K562 (cell line): ENCODE data around the gene CEP70. TPM values are rescaled to one million over a fixed set of nuclear protein-coding genes. Genes with fewer than 3 reads are reported as not detected.

ENCODE experiments used
- ATAC-seq: fragments of 200-7000 bp; cut with Tn5 transposase; 3 replicates; pipeline ENCODE4 v1.9.1; 2020; ENCODE audit warnings: moderate library complexity
- BruUV-seq: library from RNA; stranded (reverse); fragments of 400-500 nt; replicated peaks from 2 replicates; lab custom pipeline; 2021; lab: Mats Ljungman, UMichigan
- CTCF ChIA-PET: fragments of 300-600 bp; formaldehyde crosslinking; extraction: SDS; loops from one replicate; lab custom pipeline; 2021; ENCODE audit warnings: low intra/inter-chr PET ratio; lab: Yijun Ruan, JAX
- POLR2A ChIA-PET: fragments of 300-600, 350-650 bp; sonication (Branson Sonifier 250); formaldehyde crosslinking; extraction: SDS; loops from one replicate; lab custom pipeline; 2021; ENCODE audit warnings: antibody characterized with exemption, inconsistent platforms; lab: Yijun Ruan, JAX
- DNase-seq, 4 experiments: peaks; one replicate each; pipeline versions ENCODE4 v3.0.0 to v3.0.0-alpha.2; 2011 to 2018; ENCODE audit warnings: low spot score in 3 of 4, mixed read lengths in 3 of 4; ENCODE audit errors: extremely low read depth in 1 of 4
- FAIRE-seq: peaks from 2 replicates; lab custom pipeline; 2011; peaks lifted over from hg19 to GRCh38; lab: Jason Lieb, UNC
- H2AFZ ChIP-seq: 2 replicates; pipeline ENCODE4 v1.6.0; 2011; ENCODE audit warnings: low read depth, low read length, control low read depth, inconsistent platforms
- H3K27ac ChIP-seq: fragments of 200-600 bp; 3 replicates; pipeline ENCODE4 v1.8.0; 2011; ENCODE audit warnings: low read depth, mild to moderate bottlenecking, control low read depth, inconsistent platforms, low read length, moderate library complexity, mixed read lengths; ENCODE audit errors: extremely low read depth
- H3K27me3 ChIP-seq, 2 experiments: fragments of 300-600 bp in 1 of 2; 2 replicates in 1 of 2; 3 replicates in 1 of 2; pipeline versions ENCODE4 v1.6.0 to v1.8.0; 2011; ENCODE audit warnings: inconsistent platforms in 2 of 2, low read length in 2 of 2, mild to moderate bottlenecking in 1 of 2, mixed read lengths in 1 of 2, moderate library complexity in 1 of 2; ENCODE audit not compliant: control insufficient read depth in 2 of 2, insufficient read depth in 2 of 2
- H3K36me3 ChIP-seq: fragments of 300-600 bp; 3 replicates; pipeline ENCODE4 v1.8.0; 2011; ENCODE audit warnings: mild to moderate bottlenecking, low read length, inconsistent platforms; ENCODE audit not compliant: control insufficient read depth, insufficient read depth
- H3K4me1 ChIP-seq, 2 experiments: fragments of 200-600 bp in 1 of 2; replicated peaks in 1 of 2; 2 replicates in 1 of 2; 3 replicates in 1 of 2; pipeline versions ENCODE4 v1.5.1 to v1.8.0; 2011; ENCODE audit warnings: inconsistent platforms in 2 of 2, low read length in 2 of 2, mild to moderate bottlenecking in 1 of 2, mixed read lengths in 1 of 2, moderate library complexity in 1 of 2; ENCODE audit not compliant: control insufficient read depth in 2 of 2, insufficient read depth in 2 of 2
- H3K4me2 ChIP-seq: 2 replicates; pipeline ENCODE4 v1.6.1; 2011; ENCODE audit warnings: low read length, control low read depth, inconsistent platforms, mixed read lengths; ENCODE audit not compliant: insufficient read depth
- H3K4me3 ChIP-seq: fragments of 200-600 bp; sonication (generic), shearing (Covaris generic); 2 replicates; pipeline ENCODE4 v1.5.1; 2016; ENCODE audit warnings: control low read depth, inconsistent platforms
- H3K79me2 ChIP-seq: fragments of 200-600 bp; 3 replicates; pipeline ENCODE4 v1.8.0; 2011; ENCODE audit warnings: low read length, inconsistent platforms; ENCODE audit not compliant: control insufficient read depth, insufficient read depth
- H3K9ac ChIP-seq, 2 experiments: 2 replicates each; pipeline versions ENCODE4 v1.6.0 to v1.6.1; 2011; ENCODE audit warnings: low read depth in 2 of 2, low read length in 2 of 2, control low read depth in 1 of 2, inconsistent platforms in 1 of 2, mild to moderate bottlenecking in 1 of 2, mixed read lengths in 1 of 2; ENCODE audit not compliant: insufficient read depth in 1 of 2
- H3K9me1 ChIP-seq: one replicate; pipeline ENCODE4 v1.6.0; 2011; ENCODE audit warnings: inconsistent platforms, mild to moderate bottlenecking, low read length, moderate library complexity; ENCODE audit not compliant: control insufficient read depth, insufficient read depth
- H3K9me3 ChIP-seq: replicated peaks from 2 replicates; pipeline ENCODE4 v1.5.1; 2011; ENCODE audit warnings: low read depth, low read length, inconsistent platforms; ENCODE audit not compliant: control insufficient read depth, insufficient read depth
- H4K20me1 ChIP-seq: replicated peaks from 2 replicates; pipeline ENCODE4 v1.6.1; 2011; ENCODE audit warnings: low read length, inconsistent platforms, mixed read lengths; ENCODE audit not compliant: control insufficient read depth, insufficient read depth
- RBBP5 ChIP-seq: fragments of 200-600 bp; sonication (generic); IDR thresholded peaks from 2 replicates; pipeline ENCODE4 v1.6.1; 2012; ENCODE audit warnings: borderline replicate concordance, mild to moderate bottlenecking, low read length, control low read depth, inconsistent platforms; ENCODE audit not compliant: insufficient read depth, poor library complexity, severe bottlenecking
- ZBTB7A ChIP-seq: IDR thresholded peaks from 2 replicates; pipeline ENCODE4 v1.6.1; 2011; ENCODE audit warnings: low read depth, mild to moderate bottlenecking, low read length, moderate library complexity, borderline replicate concordance; ENCODE audit not compliant: control insufficient read depth
- WGBS: fragments of 100-300 bp; shearing (Covaris generic); methylation state at CpG from one replicate; pipeline ENCODE4 v1.1.6; 2016; ENCODE audit warnings: low coverage, mixed read lengths; ENCODE audit not compliant: insufficient coverage; ENCODE audit errors: missing lambda C conversion rate; 5-methylcytosine and 5-hydroxymethylcytosine counted together
- in situ Hi-C: fragments of 300-500 bp; cut with MboI; formaldehyde crosslinking; loops from 4 replicates; pipeline ENCODE4 v1.15.0; 2018; ENCODE audit warnings: inconsistent platforms, mixed read lengths
- intact Hi-C: fragments of 100-400 bp; cut with micrococcal nuclease; formaldehyde crosslinking; loops from 2 replicates; pipeline ENCODE4 v1.14.2; 2022
- polyA plus RNA-seq, 8 experiments: library from polyadenylated mRNA; depleted of rRNA in 4 of 8; stranded (reverse) in 5 of 8; unstranded in 3 of 8; fragments of >200 nt; fragmentation: Nextera tagmentation in 2 of 8; fragmentation: Illumina TruSeq in 1 of 8; extraction: Ambion mirVana in 2 of 8; extraction: Trizol in 1 of 8; gene quantifications; 2 replicates each; pipeline versions ENCODE4 v1.2.1 to v1.2.3, GENCODE V29; 2011 to 2014; ENCODE audit warnings: inconsistent platforms in 1 of 8, missing spikeins in 1 of 8
- total RNA-seq, 7 experiments: library from RNA; depleted of rRNA in 6 of 7; stranded (reverse); fragments of >200 nt in 6 of 7; fragmentation: Illumina TruSeq in 2 of 7; extraction: Trizol in 2 of 7; gene quantifications; 2 replicates each; pipeline versions ENCODE4 v1.2.1 to v1.2.3, GENCODE V29; 2011 to 2021; ENCODE audit warnings: low replicate concordance in 1 of 7
- TF ChIP-seq, protein P1 (sequence below): fragments of 250-450 bp; sonication (Bioruptor Pico); IDR thresholded peaks from 2 replicates; pipeline ENCODE4 v1.4.0; 2020; ENCODE audit warnings: mild to moderate bottlenecking, moderate library complexity

CEP70 gene
- total and polyA plus RNA-seq, 9 of the 15 experiments (the other 6 are each of a cell fraction or from before 2014, with no cell fraction given), result 16.1 to 31.5 (median 23.4) TPM

DNA sequence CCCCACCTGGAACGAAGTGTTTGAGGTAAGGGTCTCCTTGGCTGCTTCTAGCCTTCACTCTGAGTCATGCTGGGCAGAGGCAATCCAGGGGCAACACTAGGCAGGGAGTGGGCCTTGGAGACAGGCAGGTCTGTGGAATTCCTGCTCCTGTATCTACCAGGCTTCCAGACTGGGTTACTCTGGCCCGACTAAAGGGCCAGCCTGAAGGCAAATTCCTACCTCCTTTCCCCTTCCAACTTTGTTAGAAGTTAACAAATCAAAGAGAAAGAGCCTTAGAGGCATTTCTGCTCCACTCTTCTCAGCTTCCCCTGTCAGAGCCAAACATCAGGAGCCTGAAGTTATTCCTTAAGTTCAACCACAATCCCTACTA is 129.6 kb downstream of the CEP70 start:
- Histone ChIP-seq H3K4me3 (no peak overlapping the region), H3K27ac (no peak overlapping the region), H3K4me1 (peaks cover 0 to 4% of the 10 kb centered on the region in 2 experiments; a peak in 2 of 5 replicates), H2AFZ (no peak overlapping the region), H3K27me3 (peaks cover 0 to 30% of the 10 kb centered on the region in 2 experiments; a peak in 3 of 5 replicates), H3K4me2 (no peak overlapping the region), H3K9me1 (no peaks in the 10 kb centered on the region), H3K9ac (no peak overlapping the region), H3K9me3 (no peaks in the 10 kb centered on the region), H4K20me1 (no peaks in the 10 kb centered on the region), H3K79me2 (no peaks in the 10 kb centered on the region), H3K36me3 (no peaks in the 10 kb centered on the region)
- TF ChIP-seq, protein P1, sequence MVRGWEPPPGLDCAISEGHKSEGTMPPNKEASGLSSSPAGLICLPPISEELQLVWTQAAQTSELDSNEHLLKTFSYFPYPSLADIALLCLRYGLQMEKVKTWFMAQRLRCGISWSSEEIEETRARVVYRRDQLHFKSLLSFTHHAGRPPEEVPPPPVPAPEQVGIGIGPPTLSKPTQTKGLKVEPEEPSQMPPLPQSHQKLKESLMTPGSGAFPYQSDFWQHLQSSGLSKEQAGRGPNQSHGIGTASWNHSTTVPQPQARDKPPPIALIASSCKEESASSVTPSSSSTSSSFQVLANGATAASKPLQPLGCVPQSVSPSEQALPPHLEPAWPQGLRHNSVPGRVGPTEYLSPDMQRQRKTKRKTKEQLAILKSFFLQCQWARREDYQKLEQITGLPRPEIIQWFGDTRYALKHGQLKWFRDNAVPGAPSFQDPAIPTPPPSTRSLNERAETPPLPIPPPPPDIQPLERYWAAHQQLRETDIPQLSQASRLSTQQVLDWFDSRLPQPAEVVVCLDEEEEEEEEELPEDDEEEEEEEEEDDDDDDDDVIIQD (CRISPR knock-in tag), result no peak
- TF ChIP-seq RBBP5 (no peak), ZBTB7A (no peak)
- in situ Hi-C loops, result loop anchor here (10.0 kb wide), 1 partner anchor 470 kb away; no protein-coding TSS in a partner anchor
- 0% methylated on average over 2 of the region's 2 CpGs for WGBS
- DNase-seq (no peak), ATAC-seq (no peak), FAIRE-seq (no peak)
- BruUV-seq, result no TSS peak
- CTCF ChIA-PET, result interaction anchor here (0.6 kb wide), 1 partner anchor 1232 kb away, joined by 3 read pairs; no protein-coding TSS in a partner anchor
- POLR2A ChIA-PET, result interaction anchor here (0.7 kb wide), 1 partner anchor 12 kb away, joined by 3 read pairs; no protein-coding TSS in a partner anchor
- intact Hi-C loops, result loop anchor here (5.0 kb wide), 2 partner anchors 47 to 458 kb away; no protein-coding TSS in a partner anchor
